Uterus (tissue), 2 donors: ENCODE measurements around the gene CD247.

ENCODE experiments used
- POLR2A ChIP-seq, 2 donors: fragments of 450-650 bp; IDR thresholded peaks; one replicate each; pipeline ENCODE4 v1.6.1; 2016; ENCODE audit warnings: antibody characterized with exemption in 2 of 2, mild to moderate bottlenecking in 1 of 2, moderate library complexity in 1 of 2
- TF ChIP-seq, protein P1 (sequence below), 4 experiments: fragments of 200-600 bp in 2 of 4; fragments of 450-650 bp in 2 of 4; sonication (generic) in 2 of 4; IDR thresholded peaks; one replicate each; pipeline ENCODE4 v1.5.1; 2016 to 2019; ENCODE audit warnings: antibody characterized with exemption in 4 of 4, mild to moderate bottlenecking in 2 of 4, moderate library complexity in 1 of 4

DNA sequence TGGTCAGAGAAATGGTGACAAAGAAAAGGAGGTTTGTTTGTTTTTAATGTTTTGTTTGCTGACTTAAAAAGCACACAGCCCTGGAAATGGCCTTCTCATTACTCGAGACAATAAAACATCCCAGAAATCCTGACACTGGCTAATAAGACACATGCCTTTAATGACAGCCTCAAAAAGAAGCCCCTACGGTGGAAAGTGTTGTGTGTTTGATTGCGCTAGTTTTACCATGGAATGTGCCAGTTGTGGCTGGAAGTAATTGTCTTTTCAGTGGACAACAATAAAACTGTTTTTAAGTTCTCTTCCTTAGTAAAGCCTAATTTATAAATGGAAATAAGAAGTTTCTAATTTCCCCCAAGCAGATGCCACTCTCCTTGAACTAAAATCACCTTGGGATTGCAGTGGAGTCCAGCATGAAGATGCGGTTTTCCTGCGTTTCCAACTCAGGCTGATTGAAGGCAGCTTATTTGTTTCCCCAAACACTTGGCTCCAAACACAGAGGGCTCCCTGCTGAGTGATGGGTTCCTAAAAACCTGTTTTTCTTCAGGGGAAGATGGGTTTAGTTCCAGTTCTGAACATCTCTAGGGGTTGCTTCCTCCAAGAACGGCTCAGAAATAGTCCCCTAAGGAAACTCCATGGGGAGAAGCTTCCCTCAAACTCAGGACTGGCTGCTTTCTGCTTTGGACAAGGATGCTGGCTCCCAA is 54.3 kb downstream of the CD247 start:
- TF ChIP-seq POLR2A (IDR thresholded peaks at IDR 0.05): no peak
- TF ChIP-seq, protein P1, sequence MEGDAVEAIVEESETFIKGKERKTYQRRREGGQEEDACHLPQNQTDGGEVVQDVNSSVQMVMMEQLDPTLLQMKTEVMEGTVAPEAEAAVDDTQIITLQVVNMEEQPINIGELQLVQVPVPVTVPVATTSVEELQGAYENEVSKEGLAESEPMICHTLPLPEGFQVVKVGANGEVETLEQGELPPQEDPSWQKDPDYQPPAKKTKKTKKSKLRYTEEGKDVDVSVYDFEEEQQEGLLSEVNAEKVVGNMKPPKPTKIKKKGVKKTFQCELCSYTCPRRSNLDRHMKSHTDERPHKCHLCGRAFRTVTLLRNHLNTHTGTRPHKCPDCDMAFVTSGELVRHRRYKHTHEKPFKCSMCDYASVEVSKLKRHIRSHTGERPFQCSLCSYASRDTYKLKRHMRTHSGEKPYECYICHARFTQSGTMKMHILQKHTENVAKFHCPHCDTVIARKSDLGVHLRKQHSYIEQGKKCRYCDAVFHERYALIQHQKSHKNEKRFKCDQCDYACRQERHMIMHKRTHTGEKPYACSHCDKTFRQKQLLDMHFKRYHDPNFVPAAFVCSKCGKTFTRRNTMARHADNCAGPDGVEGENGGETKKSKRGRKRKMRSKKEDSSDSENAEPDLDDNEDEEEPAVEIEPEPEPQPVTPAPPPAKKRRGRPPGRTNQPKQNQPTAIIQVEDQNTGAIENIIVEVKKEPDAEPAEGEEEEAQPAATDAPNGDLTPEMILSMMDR (IDR thresholded peaks at IDR 0.05): no peak
